Measurements from ENCODE around the gene KCNIP1. TPM values are rescaled to one million over a fixed set of nuclear protein-coding genes. Genes with fewer than 3 reads are reported as not detected.

The KCNIP1 gene
- total and polyA plus RNA-seq, 10 of the 15 experiments (the other 5 are each of a cell fraction or from before 2014, with no cell fraction given), result not detected

- FAIRE-seq (no peak), DNase-seq (ENCODE audit: low read depth, low spot score) (no peak), ATAC-seq (no peak)
- H2AFZ ChIP-seq (ENCODE audit: control insufficient read depth, low read depth, low read length), result no peak overlapping the region
- TF ChIP-seq SIX5 (IDR thresholded peaks at IDR 0.05; ENCODE audit: low read depth, low read length, severe bottlenecking) (no peak), YBX1 (IDR thresholded peaks at IDR 0.05) (no peak)
- H3K4me1 ChIP-seq (ENCODE audit: control insufficient read depth, insufficient read depth, low read length), result no peaks in the 10 kb centered on the region
- ChIA-PET CTCF (no interaction called here), RAD21 (ENCODE audit: unreplicated experiment) (no interaction called here), SMC1A (ENCODE audit: uncharacterized antibody, unreplicated experiment) (no interaction called here), POLR2A (no interaction called here)
- peaks cover 2 to 3% of the 10 kb centered on the region in 2 experiments; a peak in 3 of 4 replicates for H3K27me3 ChIP-seq (replicated peaks in 1 of 2; ENCODE audit: control insufficient read depth in 2 of 2, insufficient read depth in 2 of 2, low read length in 1 of 2)
- no peak overlapping the region for H3K27ac ChIP-seq (ENCODE audit: control insufficient read depth, insufficient read depth)
- H3K4me2 ChIP-seq (ENCODE audit: control insufficient read depth, insufficient read depth), result no peak overlapping the region
- H3K9ac ChIP-seq (ENCODE audit: control insufficient read depth, insufficient read depth, low read length), result no peak overlapping the region
- no peaks in the 10 kb centered on the region for H3K9me3 ChIP-seq (replicated peaks; ENCODE audit: control insufficient read depth, insufficient read depth, low read length)
- no peak overlapping the region for H3K4me3 ChIP-seq
- in situ Hi-C loops (cut with MboI), result no loop called here
- no TSS peak for BruUV-seq (replicated peaks)
- no peaks in the 10 kb centered on the region for H3K36me3 ChIP-seq (ENCODE audit: control insufficient read depth in 2 of 2, insufficient read depth in 2 of 2, low read length in 1 of 2)
- H4K20me1 ChIP-seq (ENCODE audit: control insufficient read depth, insufficient read depth), result no peaks in the 10 kb centered on the region
- no peaks in the 10 kb centered on the region for H3K79me2 ChIP-seq (ENCODE audit: control insufficient read depth, insufficient read depth, low read length)
- intact Hi-C loops (cut with micrococcal nuclease; ENCODE audit: unreplicated experiment), result no loop called here
Observed at GRCh38 chr5:170485616-170485911, 18.3 kb upstream of the KCNIP1 start.

- 25% methylated on average over 3 of the region's 3 CpGs for WGBS (ENCODE audit: insufficient coverage, insufficient replicate concordance, low lambda C conversion rate, missing lambda C conversion rate)
- peaks cover 2 to 3% of the 10 kb centered on the region in 2 experiments; a peak in 3 of 4 replicates for H3K27me3 ChIP-seq (replicated peaks in 1 of 2; ENCODE audit: control insufficient read depth in 2 of 2, insufficient read depth in 2 of 2, low read length in 1 of 2)
- H2AFZ ChIP-seq (ENCODE audit: control insufficient read depth, low read depth, low read length), result no peak overlapping the region
- no peak for TF ChIP-seq BCLAF1 (IDR thresholded peaks at IDR 0.05)
- no peak for TF ChIP-seq SRF (IDR thresholded peaks at IDR 0.05; ENCODE audit: low read depth in 2 of 2, low read length in 2 of 2)
- no peak for TF ChIP-seq NFXL1 (IDR thresholded peaks at IDR 0.05; ENCODE audit: borderline replicate concordance)
- no peak for TF ChIP-seq RB1 (IDR thresholded peaks at IDR 0.05; ENCODE audit: borderline replicate concordance)
- TF ChIP-seq ESRRA (IDR thresholded peaks at IDR 0.05; ENCODE audit: low read length), result no peak
- no peak for TF ChIP-seq SREBF2 (IDR thresholded peaks at IDR 0.05; ENCODE audit: low read length)
- no peak for TF ChIP-seq TCF12 (IDR thresholded peaks at IDR 0.05; ENCODE audit: low read depth, low read length)
- TF ChIP-seq SIX5 (IDR thresholded peaks at IDR 0.05; ENCODE audit: low read depth, low read length, severe bottlenecking), result no peak
- TF ChIP-seq MTA3 (IDR thresholded peaks at IDR 0.05; ENCODE audit: borderline replicate concordance, low read length), result no peak
- in situ Hi-C loops (cut with MboI) (no loop called here), intact Hi-C loops (cut with micrococcal nuclease; ENCODE audit: unreplicated experiment) (no loop called here)
- H3K9me3 ChIP-seq (replicated peaks; ENCODE audit: control insufficient read depth, insufficient read depth, low read length), result no peaks in the 10 kb centered on the region
- ATAC-seq (no peak), FAIRE-seq (no peak), DNase-seq (ENCODE audit: low read depth, low spot score) (no peak)
- no TSS peak for BruUV-seq (replicated peaks)
- H3K4me2 ChIP-seq (ENCODE audit: control insufficient read depth, insufficient read depth), result no peak overlapping the region
- no peak overlapping the region for H3K9ac ChIP-seq (ENCODE audit: control insufficient read depth, insufficient read depth, low read length)
- SMC1A ChIA-PET (ENCODE audit: uncharacterized antibody, unreplicated experiment), result no interaction called here
- H4K20me1 ChIP-seq (ENCODE audit: control insufficient read depth, insufficient read depth), result no peaks in the 10 kb centered on the region
- POLR2A ChIA-PET, result no interaction called here
- no peaks in the 10 kb centered on the region for H3K4me1 ChIP-seq (ENCODE audit: control insufficient read depth, insufficient read depth, low read length)
- CTCF ChIA-PET, result no interaction called here
- H3K4me3 ChIP-seq, result no peak overlapping the region
- H3K79me2 ChIP-seq (ENCODE audit: control insufficient read depth, insufficient read depth, low read length), result no peaks in the 10 kb centered on the region
- no peaks in the 10 kb centered on the region for H3K36me3 ChIP-seq (ENCODE audit: control insufficient read depth in 2 of 2, insufficient read depth in 2 of 2, low read length in 1 of 2)
- H3K27ac ChIP-seq (ENCODE audit: control insufficient read depth, insufficient read depth), result no peak overlapping the region
- RAD21 ChIA-PET (ENCODE audit: unreplicated experiment), result no interaction called here
Observed at GRCh38 chr5:170486371-170486770, 17.4 kb upstream of the KCNIP1 start.

All from GM12878 (cell line).